GM12865 (cell line): Measurements from ENCODE around the gene PDGFD.
A peak's percentile ranks its signal among the peaks of the same experiment; 100 is the strongest.

Experiments used
- DNase-seq: peaks from one replicate; pipeline ENCODE4 v3.0.0; 2010; ENCODE audit warnings: low read depth
- H3K4me3 ChIP-seq: 2 replicates; pipeline ENCODE4 v1.5.1; 2011; ENCODE audit warnings: mild to moderate bottlenecking, low read depth, low read length, control low read depth
- CTCF ChIP-seq: IDR thresholded peaks from 2 replicates; pipeline ENCODE4 v1.5.1; 2011; ENCODE audit warnings: low read length, control low read depth, low read depth, inconsistent platforms; ENCODE audit not compliant: insufficient read depth; ENCODE audit errors: missing control alignments

The PDGFD gene

GRCh38 chr11:104098555-104098954 lies 65.4 kb downstream of the PDGFD start:
- DNase-seq, result no peak
- no peak overlapping the region for H3K4me3 ChIP-seq
- TF ChIP-seq CTCF, result no peak

- DNase-seq, result peak; percentile 22
- TF ChIP-seq CTCF, result no peak
- no peak overlapping the region for H3K4me3 ChIP-seq
Measured at GRCh38 chr11:104098132-104098531, 65.8 kb downstream of the PDGFD start.

- no peak for TF ChIP-seq CTCF
- H3K4me3 ChIP-seq, result no peak overlapping the region
- no peak for DNase-seq
Measured at GRCh38 chr11:104096900-104097299, 67.0 kb downstream of the PDGFD start.

GRCh38 chr11:104095791-104096190 lies 68.2 kb downstream of the PDGFD start:
- TF ChIP-seq CTCF, result no peak
- no peak overlapping the region for H3K4me3 ChIP-seq
- DNase-seq, result no peak

GRCh38 chr11:104094576-104094975 lies 69.4 kb downstream of the PDGFD start:
- DNase-seq, result no peak
- TF ChIP-seq CTCF, result no peak
- no peak overlapping the region for H3K4me3 ChIP-seq

GRCh38 chr11:104093426-104094280 lies 70.3 kb downstream of the PDGFD start:
- DNase-seq, result no peak
- no peak overlapping the region for H3K4me3 ChIP-seq
- TF ChIP-seq CTCF, result no peak

- no peak for DNase-seq
- TF ChIP-seq CTCF, result no peak
Measured at GRCh38 chr11:104092744-104093143, 71.2 kb downstream of the PDGFD start.

More at GRCh38 chr11:104092744-104093143, 71.2 kb downstream of the PDGFD start:
- H3K4me3 ChIP-seq, result no peak overlapping the region
